Esophagus squamous epithelium (tissue), 5 donors: ENCODE data around the gene SERPING1. TPM values are rescaled to one million over a fixed set of nuclear protein-coding genes. Genes with fewer than 3 reads are reported as not detected.

ENCODE experiments used
- DNase-seq: peaks from one replicate; lab custom pipeline; 2025; lab: John Stamatoyannopoulos, UW
- H3K27ac ChIP-seq, 4 donors: fragments of 200-600 bp; sonication (generic); one replicate each; pipeline ENCODE4 v1.5.1; 2016 to 2019; ENCODE audit warnings: mild to moderate bottlenecking in 1 of 4
- H3K27me3 ChIP-seq, 4 donors: fragments of 200-600 bp; sonication (generic); 1 replicate in 3 of 4; 2 replicates in 1 of 4; pipeline versions ENCODE4 v1.5.1 to v1.6.0; 2017 to 2021; ENCODE audit warnings: antibody characterized with exemption in 1 of 4
- H3K36me3 ChIP-seq, 3 donors: fragments of 200-600 bp; sonication (generic); one replicate each; pipeline ENCODE4 v1.5.1; 2016 to 2019
- H3K4me1 ChIP-seq, 3 donors: fragments of 200-600 bp; sonication (generic); one replicate each; pipeline ENCODE4 v1.5.1; 2017 to 2019
- H3K4me3 ChIP-seq, 4 donors: fragments of 200-600 bp; sonication (generic); 1 replicate in 3 of 4; 2 replicates in 1 of 4; pipeline ENCODE4 v1.5.1; 2016 to 2019; ENCODE audit warnings: mild to moderate bottlenecking in 2 of 4, moderate library complexity in 1 of 4
- H3K9me3 ChIP-seq, 3 donors: fragments of 200-600 bp; sonication (generic); one replicate each; pipeline ENCODE4 v1.5.1; 2016 to 2019
- CTCF ChIP-seq, 6 experiments: fragments of 450-650 bp in 4 of 6; fragments of 200-600 bp in 2 of 6; sonication (generic) in 2 of 6; IDR thresholded peaks; one replicate each; pipeline ENCODE4 v1.5.1; 2016 to 2019; ENCODE audit warnings: antibody characterized with exemption in 6 of 6, mild to moderate bottlenecking in 4 of 6, moderate library complexity in 4 of 6
- POLR2A ChIP-seq, 4 donors: fragments of 450-650 bp; IDR thresholded peaks; one replicate each; pipeline ENCODE4 v1.6.1; 2017; ENCODE audit warnings: antibody characterized with exemption in 4 of 4, mild to moderate bottlenecking in 4 of 4, moderate library complexity in 3 of 4
- WGBS, 2 donors: methylation state at CpG; one replicate each; pipeline ENCODE4 v1.1.5; 2018; 5-methylcytosine and 5-hydroxymethylcytosine counted together
- intact Hi-C: fragments of 100-400 bp; cut with DNase I; formaldehyde crosslinking; loops from one replicate; pipeline ENCODE4 v1.15.0; 2022
- total RNA-seq, 4 donors: library from RNA; depleted of rRNA; stranded (reverse); fragments of >200 nt; gene quantifications; one replicate each; pipeline ENCODE4 v1.1.0, GENCODE V29; 2016
- donor health status: DM: yes; HTN: yes; CAD: no.

Gene SERPING1
- total RNA-seq, 4 donors from 2014 or later, result 9.6 to 376 (median 78.4) TPM

- Histone ChIP-seq H3K4me3 (no peak overlapping the region), H3K27me3 (no peaks in the 10 kb centered on the region), H3K9me3 (no peaks in the 10 kb centered on the region), H3K4me1 (peaks cover 6 to 35% (median 11%) of the 10 kb centered on the region in 3 donors), H3K36me3 (no peaks in the 10 kb centered on the region), H3K27ac (peak overlapping the region; percentile 80 to 97 (median 92))
- TF ChIP-seq POLR2A (IDR thresholded peaks at IDR 0.05) (no peak), CTCF (IDR thresholded peaks at IDR 0.05) (no peak)
- intact Hi-C loops, result no loop called here
- no peak for DNase-seq
- WGBS, 2 donors, result 63 to 75% methylated on average over 2 of the region's 5 CpGs
Measured at GRCh38 chr11:57596266-57596885, 1.1 kb upstream of the SERPING1 start.

- 0 to 12% methylated on average over 2 to 19 of the region's 33 CpGs for WGBS, 2 donors
- Histone ChIP-seq H3K4me1 (peaks cover 6 to 35% (median 11%) of the 10 kb centered on the region in 3 donors), H3K27me3 (no peaks in the 10 kb centered on the region), H3K9me3 (no peaks in the 10 kb centered on the region), H3K27ac (peak overlapping the region; percentile 80 to 97 (median 92)), H3K4me3 (peak overlapping the region; percentile 37 to 70 (median 62)), H3K36me3 (no peaks in the 10 kb centered on the region)
- TF ChIP-seq POLR2A (IDR thresholded peaks at IDR 0.05), result no peak
- no peak for TF ChIP-seq CTCF (IDR thresholded peaks at IDR 0.05)
- intact Hi-C loops, result no loop called here
- no peak for DNase-seq
Measured at GRCh38 chr11:57597916-57598830, 688 bp downstream of the SERPING1 start.

DNA sequence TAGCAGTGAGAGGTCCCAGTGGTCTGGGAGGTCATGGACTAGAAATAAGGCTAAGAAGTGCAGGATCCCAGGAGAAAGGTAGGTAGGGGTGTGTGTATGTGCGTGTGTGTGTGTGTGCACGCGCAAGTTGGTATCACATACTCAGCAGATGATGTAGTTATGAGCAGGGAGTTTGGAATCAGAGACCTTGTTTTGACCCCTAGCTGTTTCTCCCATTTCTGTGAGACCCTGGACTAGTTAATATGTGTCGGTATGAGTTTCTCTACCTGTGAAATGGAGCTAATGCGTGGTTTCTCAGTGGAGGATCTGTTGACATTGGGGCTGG, 1.3 kb downstream of the SERPING1 start:
- Histone ChIP-seq H3K27ac (peak overlapping the region; percentile 80 to 97 (median 92)), H3K36me3 (no peaks in the 10 kb centered on the region), H3K4me1 (peaks cover 6 to 35% (median 11%) of the 10 kb centered on the region in 3 donors), H3K9me3 (no peaks in the 10 kb centered on the region), H3K4me3 (peak overlapping the region; percentile 37 to 70 (median 62)), H3K27me3 (no peaks in the 10 kb centered on the region)
- 56 to 82% methylated on average over 5 of the region's 5 CpGs for WGBS, 2 donors
- TF ChIP-seq POLR2A (IDR thresholded peaks at IDR 0.05) (no peak), CTCF (IDR thresholded peaks at IDR 0.05) (no peak)
- intact Hi-C loops, result no loop called here
- no peak for DNase-seq

GRCh38 chr11:57599381-57599780, 1.9 kb downstream of the SERPING1 start:
- intact Hi-C loops, result no loop called here
- Histone ChIP-seq H3K4me1 (peaks cover 6 to 35% (median 11%) of the 10 kb centered on the region in 3 donors), H3K9me3 (no peaks in the 10 kb centered on the region), H3K36me3 (no peaks in the 10 kb centered on the region), H3K27me3 (no peaks in the 10 kb centered on the region), H3K4me3 (peak overlapping the region in 2 of 4 donors; percentile 56 to 70), H3K27ac (peak overlapping the region in 3 of 4 donors; percentile 90 to 97 (median 93))
- DNase-seq, result no peak
- TF ChIP-seq CTCF (IDR thresholded peaks at IDR 0.05), result no peak
- TF ChIP-seq POLR2A (IDR thresholded peaks at IDR 0.05), result no peak
- 15 to 65% methylated on average over 2 of the region's 2 CpGs for WGBS, 2 donors

DNA sequence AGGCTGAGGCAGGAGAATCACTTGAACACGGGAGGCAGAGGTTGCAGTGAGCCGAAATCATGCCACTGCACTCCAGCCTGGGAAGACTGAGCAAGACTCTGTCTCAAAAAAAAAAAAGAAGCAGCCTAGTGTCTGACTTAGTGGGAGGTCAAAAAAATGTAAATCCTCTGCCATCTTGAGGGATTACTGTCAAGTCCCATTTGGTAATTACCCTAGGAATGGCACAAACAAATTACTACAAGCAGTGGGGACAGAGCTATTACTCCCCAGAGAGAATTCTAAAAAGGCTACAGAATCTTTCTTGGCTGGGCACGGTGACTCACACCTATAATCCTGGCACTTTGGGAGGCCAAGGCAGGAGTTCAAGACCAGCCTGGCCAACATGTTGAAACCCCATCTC, 3.8 kb downstream of the SERPING1 start:
- intact Hi-C loops, result no loop called here
- no peak overlapping the region for H3K4me3 ChIP-seq
- TF ChIP-seq CTCF (IDR thresholded peaks at IDR 0.05) (no peak), POLR2A (IDR thresholded peaks at IDR 0.05) (no peak)
- no peaks in the 10 kb centered on the region for H3K9me3 ChIP-seq
- 80 to 87% methylated on average over 3 of the region's 3 CpGs for WGBS, 2 donors
- DNase-seq, result no peak
- H3K36me3 ChIP-seq, result peaks cover 0 to 14% (median 4%) of the 10 kb centered on the region in 3 donors
- H3K27me3 ChIP-seq, result no peaks in the 10 kb centered on the region
- peaks cover 6 to 35% (median 11%) of the 10 kb centered on the region in 3 donors for H3K4me1 ChIP-seq
- H3K27ac ChIP-seq, result no peak overlapping the region
